ENCODE data around the gene TEKT3. TPM values are rescaled to one million over a fixed set of nuclear protein-coding genes. Genes with fewer than 3 reads are reported as not detected.
A peak's percentile ranks its signal among the peaks of the same experiment; 100 is the strongest.

The TEKT3 gene
- total and polyA plus RNA-seq, 4 donors, result 1.9 to 3.0 (median 2.5) TPM; not detected in 1

DNA sequence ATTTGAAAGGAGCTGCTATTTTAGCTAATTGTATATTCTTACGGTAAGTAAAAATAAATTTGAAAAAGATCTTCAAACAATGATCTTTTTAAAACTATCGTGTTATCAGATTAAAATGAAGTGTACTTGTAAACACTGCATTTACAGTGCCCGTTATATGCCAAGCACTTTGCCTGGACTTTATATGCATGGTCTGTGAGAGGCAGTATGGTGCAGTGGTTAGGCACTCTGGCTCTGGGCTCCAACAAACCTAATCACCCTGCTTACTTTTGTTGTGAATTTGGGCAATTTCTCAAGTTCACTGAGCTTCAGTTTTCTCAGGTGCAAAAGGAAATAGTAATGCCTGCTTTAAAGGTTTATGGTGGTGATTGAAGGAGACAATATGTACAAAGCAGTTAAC lies 77.7 kb downstream of the TEKT3 start:
- ATAC-seq (ENCODE audit: low FRiP score) (no peak), DNase-seq (no peak)
- Histone ChIP-seq H3K27ac (ENCODE audit: low read depth in 1 of 2, low read length in 2 of 2) (no peak overlapping the region), H3K27me3 (ENCODE audit: control insufficient read depth in 1 of 2, insufficient read depth in 2 of 2, low read length in 1 of 2) (no peaks in the 10 kb centered on the region), H3K4me1 (ENCODE audit: control insufficient read depth in 1 of 2, insufficient read depth in 2 of 2, low read length in 2 of 2) (no peaks in the 10 kb centered on the region), H3K4me3 (ENCODE audit: low read length in 2 of 2) (no peak overlapping the region), H3K36me3 (ENCODE audit: control insufficient read depth in 1 of 2, insufficient read depth in 2 of 2, low read length in 1 of 2) (no peaks in the 10 kb centered on the region), H3K9me3 (ENCODE audit: control insufficient read depth, low read length) (no peaks in the 10 kb centered on the region)
- WGBS, 2 donors, result 6 to 7% methylated on average over 3 of the region's 3 CpGs
- intact Hi-C loops (cut with DNase I), result loop anchor here in 1 of 2 donors (2.0 to 5.0 kb wide), 3 partner anchors 79 to 735 kb away; partner anchors contain the start of genes TEKT3, TTC19 and ZSWIM7

DNA sequence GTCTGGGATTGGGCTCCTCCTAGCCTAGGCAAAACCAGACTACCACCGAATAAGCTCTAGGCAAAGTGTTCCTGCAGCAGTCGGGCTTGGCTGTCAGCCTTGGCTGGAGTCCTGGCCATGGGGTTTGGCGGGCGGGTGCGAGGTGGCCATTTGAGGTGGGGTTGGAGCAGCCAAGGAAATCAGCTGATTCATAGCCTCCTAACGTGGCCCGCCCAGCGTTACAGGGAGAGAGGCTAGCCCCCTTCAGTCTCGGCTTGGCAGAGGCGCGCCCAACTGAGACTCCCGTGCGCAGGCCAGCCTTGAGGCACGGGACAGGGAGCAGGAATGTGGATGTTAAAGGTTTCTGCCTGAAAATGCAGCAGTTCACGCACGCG lies 78.2 kb downstream of the TEKT3 start:
- H3K4me1 ChIP-seq (ENCODE audit: control insufficient read depth in 1 of 2, insufficient read depth in 2 of 2, low read length in 2 of 2), result no peaks in the 10 kb centered on the region
- WGBS, 2 donors, result 0 to 1% methylated on average over 17 of the region's 17 CpGs
- no peaks in the 10 kb centered on the region for H3K27me3 ChIP-seq (ENCODE audit: control insufficient read depth in 1 of 2, insufficient read depth in 2 of 2, low read length in 1 of 2)
- H3K9me3 ChIP-seq (ENCODE audit: control insufficient read depth, low read length), result no peaks in the 10 kb centered on the region
- H3K4me3 ChIP-seq (ENCODE audit: low read length in 2 of 2), result peak overlapping the region; percentile 55 to 70
- peak overlapping the region in 1 of 2 donors; percentile 84 for H3K27ac ChIP-seq (ENCODE audit: low read depth in 1 of 2, low read length in 2 of 2)
- intact Hi-C loops (cut with DNase I), result loop anchor here in 1 of 2 donors (2.0 to 5.0 kb wide), 3 partner anchors 79 to 736 kb away; partner anchors contain the start of genes TEKT3, TTC19 and ZSWIM7
- DNase-seq (peak; percentile 95), ATAC-seq (ENCODE audit: low FRiP score) (peak; percentile 77)
- peaks cover 0 to under 1% of the 10 kb centered on the region in 2 donors for H3K36me3 ChIP-seq (ENCODE audit: control insufficient read depth in 1 of 2, insufficient read depth in 2 of 2, low read length in 1 of 2)

- ATAC-seq (ENCODE audit: low FRiP score) (peak; percentile 92), DNase-seq (peak; percentile 94 to 96)
- H3K9me3 ChIP-seq (ENCODE audit: control insufficient read depth, low read length), result no peaks in the 10 kb centered on the region
- WGBS, 2 donors, result 0% methylated on average over 55 to 60 of the region's 60 CpGs
- peak overlapping the region; percentile 78 to 98 for H3K27ac ChIP-seq (ENCODE audit: low read depth in 1 of 2, low read length in 2 of 2)
- intact Hi-C loops (cut with DNase I), result loop anchor here in 1 of 2 donors (1.0 to 5.0 kb wide), 4 partner anchors 80 to 736 kb away; partner anchors contain the start of genes TEKT3, TTC19 and ZSWIM7
- H3K4me3 ChIP-seq (ENCODE audit: low read length in 2 of 2), result peak overlapping the region; percentile 70 to 86
- peaks cover 0 to 5% of the 10 kb centered on the region in 2 donors for H3K36me3 ChIP-seq (ENCODE audit: control insufficient read depth in 1 of 2, insufficient read depth in 2 of 2, low read length in 1 of 2)
- no peaks in the 10 kb centered on the region for H3K4me1 ChIP-seq (ENCODE audit: control insufficient read depth in 1 of 2, insufficient read depth in 2 of 2, low read length in 2 of 2)
- no peaks in the 10 kb centered on the region for H3K27me3 ChIP-seq (ENCODE audit: control insufficient read depth in 1 of 2, insufficient read depth in 2 of 2, low read length in 1 of 2)
Observed at GRCh38 chr17:15262291-15263205, 78.8 kb downstream of the TEKT3 start.

GRCh38 chr17:15261802-15262290 lies 79.6 kb downstream of the TEKT3 start:
- H3K4me1 ChIP-seq (ENCODE audit: control insufficient read depth in 1 of 2, insufficient read depth in 2 of 2, low read length in 2 of 2), result no peaks in the 10 kb centered on the region
- peak; percentile 19 for ATAC-seq (ENCODE audit: low FRiP score)
- H3K27ac ChIP-seq (ENCODE audit: low read depth in 1 of 2, low read length in 2 of 2), result peak overlapping the region; percentile 78 to 98
- H3K4me3 ChIP-seq (ENCODE audit: low read length in 2 of 2), result peak overlapping the region; percentile 70 to 86
- intact Hi-C loops (cut with DNase I), result loop anchor here (1.0 to 5.0 kb wide), 6 partner anchors 80 to 737 kb away; partner anchors contain the start of genes TEKT3 (in 1 of the 2), TTC19 (in 1 of the 2) and ZSWIM7 (in 1 of the 2)
- 0% methylated on average over 9 of the region's 9 CpGs for WGBS, 2 donors
- H3K27me3 ChIP-seq (ENCODE audit: control insufficient read depth in 1 of 2, insufficient read depth in 2 of 2, low read length in 1 of 2), result no peaks in the 10 kb centered on the region
- H3K36me3 ChIP-seq (ENCODE audit: control insufficient read depth in 1 of 2, insufficient read depth in 2 of 2, low read length in 1 of 2), result peaks cover 0 to 5% of the 10 kb centered on the region in 2 donors
- no peaks in the 10 kb centered on the region for H3K9me3 ChIP-seq (ENCODE audit: control insufficient read depth, low read length)
- peak in 1 of 2 donors; percentile 60 for DNase-seq

- no peaks in the 10 kb centered on the region for H3K9me3 ChIP-seq (ENCODE audit: control insufficient read depth, low read length)
- H3K36me3 ChIP-seq (ENCODE audit: control insufficient read depth in 1 of 2, insufficient read depth in 2 of 2, low read length in 1 of 2), result peaks cover 0 to 5% of the 10 kb centered on the region in 2 donors
- H3K27ac ChIP-seq (ENCODE audit: low read depth in 1 of 2, low read length in 2 of 2), result peak overlapping the region; percentile 78 to 98
- peak overlapping the region; percentile 70 to 86 for H3K4me3 ChIP-seq (ENCODE audit: low read length in 2 of 2)
- ATAC-seq (ENCODE audit: low FRiP score) (peak; percentile 55), DNase-seq (peak; percentile 80 to 85)
- 0 to 1% methylated on average over 32 of the region's 32 CpGs for WGBS, 2 donors
- no peaks in the 10 kb centered on the region for H3K4me1 ChIP-seq (ENCODE audit: control insufficient read depth in 1 of 2, insufficient read depth in 2 of 2, low read length in 2 of 2)
- H3K27me3 ChIP-seq (ENCODE audit: control insufficient read depth in 1 of 2, insufficient read depth in 2 of 2, low read length in 1 of 2), result no peaks in the 10 kb centered on the region
- intact Hi-C loops (cut with DNase I), result loop anchor here (2.0 to 5.0 kb wide), 4 partner anchors 81 to 241 kb away; partner anchors contain the start of gene TEKT3 (in 1 of the 2)
Observed at GRCh38 chr17:15261258-15261801, 80.1 kb downstream of the TEKT3 start.

GRCh38 chr17:15260376-15261257 lies 80.8 kb downstream of the TEKT3 start:
- intact Hi-C loops (cut with DNase I), result loop anchor here (2.0 to 5.0 kb wide), 4 partner anchors 82 to 242 kb away; partner anchors contain the start of gene TEKT3 (in 1 of the 2)
- no peaks in the 10 kb centered on the region for H3K27me3 ChIP-seq (ENCODE audit: control insufficient read depth in 1 of 2, insufficient read depth in 2 of 2, low read length in 1 of 2)
- H3K4me1 ChIP-seq (ENCODE audit: control insufficient read depth in 1 of 2, insufficient read depth in 2 of 2, low read length in 2 of 2), result no peaks in the 10 kb centered on the region
- DNase-seq, result peak; percentile 93 to 96
- no peaks in the 10 kb centered on the region for H3K9me3 ChIP-seq (ENCODE audit: control insufficient read depth, low read length)
- H3K36me3 ChIP-seq (ENCODE audit: control insufficient read depth in 1 of 2, insufficient read depth in 2 of 2, low read length in 1 of 2), result peaks cover 0 to 5% of the 10 kb centered on the region in 2 donors
- WGBS, 2 donors, result 0 to 1% methylated on average over 54 to 67 of the region's 67 CpGs
- peak overlapping the region; percentile 78 to 98 for H3K27ac ChIP-seq (ENCODE audit: low read depth in 1 of 2, low read length in 2 of 2)
- H3K4me3 ChIP-seq (ENCODE audit: low read length in 2 of 2), result peak overlapping the region; percentile 70 to 86
- peak; percentile 86 for ATAC-seq (ENCODE audit: low FRiP score)

DNA sequence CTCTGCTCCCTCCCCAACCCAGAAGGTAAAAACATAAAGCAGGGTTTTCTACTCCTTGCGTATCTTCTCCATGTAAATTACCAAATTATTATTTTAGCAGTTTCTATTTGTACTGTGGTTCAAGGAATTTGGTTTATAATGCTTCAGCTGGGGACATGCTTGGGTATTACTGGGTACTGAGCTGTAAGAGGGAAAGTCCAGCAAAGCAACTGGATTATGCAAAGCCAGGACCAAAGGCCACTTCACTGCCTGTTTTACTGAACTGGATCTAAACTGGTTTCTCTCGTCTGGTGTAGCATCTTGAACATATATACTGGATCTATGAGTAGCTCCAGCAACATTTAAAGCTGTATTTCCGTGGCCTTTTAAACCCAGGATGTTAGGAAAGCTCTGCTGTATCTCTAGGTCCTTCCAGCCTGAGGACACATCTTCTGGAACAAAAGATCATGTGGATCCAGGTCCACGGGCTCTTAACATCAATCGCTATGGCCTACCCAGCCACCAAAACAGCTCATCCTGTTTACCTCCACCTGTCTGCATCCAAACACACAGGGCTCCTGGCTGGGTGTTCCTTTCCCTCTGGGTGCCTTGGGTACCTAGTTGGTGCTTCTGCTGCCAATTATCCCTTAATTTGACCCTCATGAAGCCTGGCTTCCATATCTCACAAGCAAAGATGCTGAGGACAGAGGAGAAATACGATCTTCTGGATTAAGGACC lies 83.4 kb downstream of the TEKT3 start:
- intact Hi-C loops (cut with DNase I), result no loop called here
- no peak overlapping the region for H3K4me3 ChIP-seq (ENCODE audit: low read length in 2 of 2)
- H3K36me3 ChIP-seq (ENCODE audit: control insufficient read depth in 1 of 2, insufficient read depth in 2 of 2, low read length in 1 of 2), result peaks cover 0 to 5% of the 10 kb centered on the region in 2 donors
- DNase-seq (no peak), ATAC-seq (ENCODE audit: low FRiP score) (no peak)
- WGBS, 2 donors, result 73 to 75% methylated on average over 6 of the region's 6 CpGs
- peak overlapping the region in 1 of 2 donors; percentile 44 for H3K27ac ChIP-seq (ENCODE audit: low read depth in 1 of 2, low read length in 2 of 2)
- no peaks in the 10 kb centered on the region for H3K9me3 ChIP-seq (ENCODE audit: control insufficient read depth, low read length)
- no peaks in the 10 kb centered on the region for H3K4me1 ChIP-seq (ENCODE audit: control insufficient read depth in 1 of 2, insufficient read depth in 2 of 2, low read length in 2 of 2)
- no peaks in the 10 kb centered on the region for H3K27me3 ChIP-seq (ENCODE audit: control insufficient read depth in 1 of 2, insufficient read depth in 2 of 2, low read length in 1 of 2)
